HEK293T (cell line): ENCODE results near the gene FBLIM1.

Source experiments
- ARNT ChIP-seq: fragments of 450-650 bp; IDR thresholded peaks from 2 replicates; pipeline ENCODE4 v1.6.1; 2017; ENCODE audit warnings: mild to moderate bottlenecking
- BHLHE40 ChIP-seq: fragments of 450-650 bp; IDR thresholded peaks from 2 replicates; pipeline ENCODE4 v1.6.1; 2016; ENCODE audit warnings: mild to moderate bottlenecking, moderate library complexity, borderline replicate concordance
- CTBP1 ChIP-seq: fragments of 450-650 bp; IDR thresholded peaks from 2 replicates; pipeline ENCODE4 v1.6.1; 2016; ENCODE audit warnings: borderline replicate concordance
- ELF4 ChIP-seq: fragments of 450-650 bp; IDR thresholded peaks from 2 replicates; pipeline ENCODE4 v1.6.1; 2017; ENCODE audit warnings: antibody characterized with exemption
- FOXA1 ChIP-seq: fragments of 450-650 bp; IDR thresholded peaks from 2 replicates; pipeline ENCODE4 v1.6.1; 2016; ENCODE audit warnings: mild to moderate bottlenecking
- FOXM1 ChIP-seq: fragments of 450-650 bp; IDR thresholded peaks from 2 replicates; pipeline ENCODE4 v1.6.1; 2017; ENCODE audit warnings: mild to moderate bottlenecking, borderline replicate concordance
- HDGF ChIP-seq: fragments of 450-650 bp; IDR thresholded peaks from 2 replicates; pipeline ENCODE4 v1.6.1; 2017; ENCODE audit warnings: antibody characterized with exemption, borderline replicate concordance
- NFRKB ChIP-seq: fragments of 450-650 bp; IDR thresholded peaks from 2 replicates; pipeline ENCODE4 v1.6.1; 2016; ENCODE audit warnings: mild to moderate bottlenecking, moderate library complexity
- SP1 ChIP-seq: fragments of 450-650 bp; IDR thresholded peaks from 2 replicates; pipeline ENCODE4 v1.6.1; 2017
- SUZ12 ChIP-seq: fragments of 450-650 bp; IDR thresholded peaks from 2 replicates; pipeline ENCODE4 v1.6.1; 2016; ENCODE audit warnings: mild to moderate bottlenecking
- TARDBP ChIP-seq: fragments of 450-650 bp; IDR thresholded peaks from 2 replicates; pipeline ENCODE4 v1.6.1; 2016
- ZNF384 ChIP-seq: fragments of 450-650 bp; IDR thresholded peaks from 2 replicates; pipeline ENCODE4 v1.6.1; 2016

GRCh38 chr1:15820478-15820877, 61.9 kb downstream of the FBLIM1 start:
- TF ChIP-seq TARDBP (no peak), ARNT (no peak), SP1 (no peak), BHLHE40 (no peak), HDGF (no peak), NFRKB (no peak), ELF4 (no peak), SUZ12 (no peak), FOXA1 (no peak), ZNF384 (no peak), FOXM1 (no peak), CTBP1 (no peak)
